Caco-2 (cell line): ENCODE results near the gene C19orf25. TPM values are rescaled to one million over a fixed set of nuclear protein-coding genes. Genes with fewer than 3 reads are reported as not detected.
"Not testable (repeated sequence)": the region's sequence is repeated elsewhere in the genome, so short reads cannot be mapped to it uniquely, and the experiment has no call there.

Source experiments
- BruUV-seq: library from RNA; stranded (reverse); fragments of 400-500 nt; replicated peaks from 2 replicates; lab custom pipeline; 2021; lab: Mats Ljungman, UMichigan
- CTCF ChIA-PET: fragments of 300-600 bp; sonication (Branson Sonifier 250); formaldehyde crosslinking; loops from one replicate; lab custom pipeline; 2022; ENCODE audit warnings: antibody characterized with exemption; lab: Charles Lee
- POLR2A ChIA-PET: fragments of 300-600 bp; sonication (Branson Sonifier 250); formaldehyde crosslinking; loops from one replicate; lab custom pipeline; 2022; ENCODE audit warnings: antibody characterized with exemption; lab: Charles Lee
- DNase-seq, 2 experiments: peaks; one replicate each; pipeline versions ENCODE4 v3.0.0 to v3.0.0-alpha.2; 2020 to 2022
- H3K27me3 ChIP-seq: replicated peaks from 2 replicates; pipeline ENCODE4 v1.6.0; 2011; ENCODE audit warnings: low read length; ENCODE audit not compliant: control insufficient read depth, insufficient read depth
- H3K36me3 ChIP-seq: 2 replicates; pipeline ENCODE4 v1.5.1; 2011; ENCODE audit warnings: low read length; ENCODE audit not compliant: control insufficient read depth, insufficient read depth
- H3K4me1 ChIP-seq: fragments of 250-450 bp; sonication (Bioruptor Pico); 2 replicates; pipeline ENCODE4 v1.5.1; 2020; ENCODE audit warnings: mild to moderate bottlenecking
- H3K4me3 ChIP-seq: 2 replicates; pipeline ENCODE4 v1.5.1; 2011; ENCODE audit warnings: low read depth, mild to moderate bottlenecking, control low read depth, low read length
- H3K9me3 ChIP-seq: fragments of 250-450 bp; sonication (Bioruptor Pico); 2 replicates; pipeline ENCODE4 v1.5.1; 2020; ENCODE audit warnings: mild to moderate bottlenecking, moderate library complexity
- H3K27ac Mint-ChIP-seq: one replicate; pipeline ENCODE4 v1.8.0; 2022; ENCODE audit warnings: mixed read lengths; ENCODE audit not compliant: unreplicated experiment
- H3K27me3 Mint-ChIP-seq: one replicate; pipeline ENCODE4 v1.8.0; 2022; ENCODE audit warnings: mixed read lengths; ENCODE audit not compliant: insufficient read depth, unreplicated experiment
- H3K36me3 Mint-ChIP-seq: one replicate; pipeline ENCODE4 v1.8.0; 2022; ENCODE audit warnings: mild to moderate bottlenecking, mixed read lengths; ENCODE audit not compliant: insufficient read depth, unreplicated experiment
- H3K4me1 Mint-ChIP-seq: one replicate; pipeline ENCODE4 v1.8.0; 2022; ENCODE audit warnings: low read depth, mixed read lengths; ENCODE audit not compliant: unreplicated experiment
- H3K4me3 Mint-ChIP-seq: one replicate; pipeline ENCODE4 v1.8.0; 2022; ENCODE audit warnings: mild to moderate bottlenecking, moderate library complexity, mixed read lengths; ENCODE audit not compliant: unreplicated experiment
- H3K9me3 Mint-ChIP-seq: one replicate; pipeline ENCODE4 v1.8.0; 2022; ENCODE audit warnings: mixed read lengths; ENCODE audit not compliant: unreplicated experiment
- intact Hi-C: fragments of 100-400 bp; cut with micrococcal nuclease; formaldehyde crosslinking; loops from one replicate; pipeline ENCODE4 v1.10.0; 2022; ENCODE audit not compliant: unreplicated experiment
- total RNA-seq: library from RNA; stranded (reverse); gene quantifications from 2 replicates; pipeline ENCODE4 v1.2.3, GENCODE V29; 2022
- TF ChIP-seq, protein P1 (sequence below), 2 experiments: fragments of 200-600 bp in 1 of 2; IDR thresholded peaks; 1 replicate in 1 of 2; 2 replicates in 1 of 2; pipeline versions ENCODE4 v1.5.1 to v1.8.0; 2011 to 2022; ENCODE audit warnings: antibody characterized with exemption in 1 of 2, control low read depth in 1 of 2, inconsistent platforms in 1 of 2, low read depth in 1 of 2, low read length in 1 of 2, mild to moderate bottlenecking in 1 of 2, moderate library complexity in 1 of 2; ENCODE audit not compliant: insufficient read depth in 1 of 2, severe bottlenecking in 1 of 2, unreplicated experiment in 1 of 2

C19orf25 gene
- total RNA-seq, 1 experiment from 2014 or later = 41.9 TPM

DNA sequence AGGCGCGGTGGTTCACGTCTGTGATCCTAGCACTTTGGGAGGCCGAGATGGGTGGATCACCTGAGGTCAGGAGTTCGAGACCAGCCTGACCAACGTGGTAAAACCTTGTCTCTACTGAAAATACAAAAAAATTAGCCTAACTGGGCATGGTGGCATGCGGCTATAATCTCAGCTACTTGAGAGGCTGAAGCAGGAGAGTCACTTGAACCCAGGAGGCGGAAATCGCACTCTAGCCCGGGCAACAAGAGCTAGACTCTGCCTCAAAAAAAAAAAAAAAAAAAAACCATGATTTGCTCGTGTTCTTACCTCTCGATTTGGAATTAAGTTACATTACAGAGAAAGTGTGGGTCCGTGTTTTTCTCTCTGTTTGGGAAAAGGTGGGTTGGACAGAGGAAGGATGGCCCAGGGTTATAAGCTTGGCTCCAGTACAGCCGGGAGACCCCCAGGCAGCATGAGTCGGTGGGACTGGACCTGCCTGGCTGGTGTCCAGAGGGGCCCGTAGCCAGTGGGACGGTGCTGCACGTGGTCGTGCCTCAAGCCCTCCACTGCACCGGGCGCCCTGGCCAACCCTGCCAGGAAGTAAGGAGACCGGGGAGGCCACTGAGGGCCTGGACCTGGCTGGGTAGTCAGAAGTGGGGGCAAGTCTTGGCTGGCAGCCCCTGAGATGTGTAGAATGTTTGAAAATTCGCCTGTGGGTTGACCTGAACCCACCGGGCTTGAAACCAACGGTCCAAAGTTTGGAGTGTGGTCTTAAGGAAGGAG lies 37.2 kb downstream of the C19orf25 start:
- no peak overlapping the region for H3K27ac Mint-ChIP-seq

DNA sequence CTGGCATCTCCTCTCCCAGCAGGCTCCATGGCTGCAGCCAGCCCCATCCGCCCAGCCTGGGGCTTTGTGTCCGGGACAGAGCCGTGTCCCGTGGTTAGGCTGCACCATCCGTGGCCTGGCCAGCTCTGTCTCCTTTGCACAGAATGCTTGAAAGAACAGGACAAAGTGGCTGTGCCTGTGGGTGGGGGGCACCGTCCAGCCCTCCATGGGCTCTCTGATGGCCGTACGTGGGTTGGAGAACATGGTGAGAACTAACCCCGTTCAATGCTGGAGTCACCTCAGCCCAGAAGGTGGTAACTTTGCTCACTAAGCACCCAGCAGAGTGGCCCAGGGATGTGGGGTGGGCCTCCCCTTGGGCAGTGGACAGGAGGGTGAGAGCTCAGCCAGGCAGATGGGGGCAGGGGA lies 38.0 kb downstream of the C19orf25 start:
- BruUV-seq = no TSS peak
- H3K36me3 Mint-ChIP-seq = peaks cover 81% of the 10 kb centered on the region
- intact Hi-C loops = no loop called here
- TF ChIP-seq, protein P1, sequence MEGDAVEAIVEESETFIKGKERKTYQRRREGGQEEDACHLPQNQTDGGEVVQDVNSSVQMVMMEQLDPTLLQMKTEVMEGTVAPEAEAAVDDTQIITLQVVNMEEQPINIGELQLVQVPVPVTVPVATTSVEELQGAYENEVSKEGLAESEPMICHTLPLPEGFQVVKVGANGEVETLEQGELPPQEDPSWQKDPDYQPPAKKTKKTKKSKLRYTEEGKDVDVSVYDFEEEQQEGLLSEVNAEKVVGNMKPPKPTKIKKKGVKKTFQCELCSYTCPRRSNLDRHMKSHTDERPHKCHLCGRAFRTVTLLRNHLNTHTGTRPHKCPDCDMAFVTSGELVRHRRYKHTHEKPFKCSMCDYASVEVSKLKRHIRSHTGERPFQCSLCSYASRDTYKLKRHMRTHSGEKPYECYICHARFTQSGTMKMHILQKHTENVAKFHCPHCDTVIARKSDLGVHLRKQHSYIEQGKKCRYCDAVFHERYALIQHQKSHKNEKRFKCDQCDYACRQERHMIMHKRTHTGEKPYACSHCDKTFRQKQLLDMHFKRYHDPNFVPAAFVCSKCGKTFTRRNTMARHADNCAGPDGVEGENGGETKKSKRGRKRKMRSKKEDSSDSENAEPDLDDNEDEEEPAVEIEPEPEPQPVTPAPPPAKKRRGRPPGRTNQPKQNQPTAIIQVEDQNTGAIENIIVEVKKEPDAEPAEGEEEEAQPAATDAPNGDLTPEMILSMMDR (IDR thresholded peaks at IDR 0.05; ENCODE audit: insufficient read depth in 1 of 2, low read depth in 1 of 2, low read length in 1 of 2, severe bottlenecking in 1 of 2, unreplicated experiment in 1 of 2) = no peak
- DNase-seq = no peak
- H3K27me3 Mint-ChIP-seq = no peaks in the 10 kb centered on the region
- H3K9me3 Mint-ChIP-seq = no peaks in the 10 kb centered on the region
- Histone ChIP-seq H3K4me1 (peaks cover 36% of the 10 kb centered on the region), H3K36me3 (peaks cover 8% of the 10 kb centered on the region), H3K9me3 (no peaks in the 10 kb centered on the region), H3K4me3 (no peak overlapping the region), H3K27me3 (no peaks in the 10 kb centered on the region)
- H3K27ac Mint-ChIP-seq = peak overlapping the region; percentile 70
- peak overlapping the region; percentile 51 for H3K4me3 Mint-ChIP-seq
- ChIA-PET POLR2A (no interaction called here), CTCF (no interaction called here)
- H3K4me1 Mint-ChIP-seq = peaks cover 10% of the 10 kb centered on the region

More for the DNA sequence above, 37.2 kb downstream of the C19orf25 start:
- DNase-seq = no peak
- no peaks in the 10 kb centered on the region for H3K27me3 Mint-ChIP-seq
- H3K36me3 ChIP-seq = peaks cover 8% of the 10 kb centered on the region
- no peaks in the 10 kb centered on the region for H3K27me3 ChIP-seq
- H3K9me3 Mint-ChIP-seq = no peaks in the 10 kb centered on the region
- peaks cover 40% of the 10 kb centered on the region for H3K4me1 ChIP-seq
- intact Hi-C loops = no loop called here
- peak overlapping the region; percentile 51 for H3K4me3 Mint-ChIP-seq
- peaks cover 10% of the 10 kb centered on the region for H3K4me1 Mint-ChIP-seq
- ChIA-PET POLR2A (no interaction called here), CTCF (no interaction called here)
- no peak overlapping the region for H3K4me3 ChIP-seq
- H3K9me3 ChIP-seq = no peaks in the 10 kb centered on the region
- BruUV-seq = no TSS peak
- peaks cover 74% of the 10 kb centered on the region for H3K36me3 Mint-ChIP-seq
- TF ChIP-seq, protein P1 (IDR thresholded peaks at IDR 0.05; ENCODE audit: insufficient read depth in 1 of 2, low read depth in 1 of 2, low read length in 1 of 2, severe bottlenecking in 1 of 2, unreplicated experiment in 1 of 2) = no peak

DNA sequence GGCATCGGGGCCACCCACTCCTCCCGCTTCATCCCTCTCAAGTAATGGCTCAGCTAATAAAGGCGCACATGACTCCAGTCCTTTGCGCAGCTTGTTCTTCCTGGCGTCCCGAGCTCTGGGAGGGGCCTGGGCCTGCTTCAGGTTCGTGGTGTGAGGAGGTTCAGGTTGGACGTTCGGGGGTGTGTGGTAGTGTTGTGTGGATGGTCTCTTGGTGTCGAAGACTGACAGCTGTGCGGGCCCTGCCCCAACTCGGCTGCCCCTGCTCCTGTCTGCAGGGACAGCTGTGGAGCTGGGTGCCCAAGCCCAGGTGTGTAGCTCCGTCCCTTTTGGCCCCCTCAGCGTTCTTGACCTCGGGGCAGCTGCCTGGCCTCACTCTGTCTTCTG lies 38.6 kb downstream of the C19orf25 start:
- Histone ChIP-seq H3K27me3 (no peaks in the 10 kb centered on the region), H3K4me1 (peaks cover 36% of the 10 kb centered on the region), H3K36me3 (peaks cover 8% of the 10 kb centered on the region), H3K9me3 (no peaks in the 10 kb centered on the region), H3K4me3 (no peak overlapping the region)
- Mint-ChIP-seq H3K4me1 (peaks cover 10% of the 10 kb centered on the region), H3K27ac (peak overlapping the region; percentile 70), H3K27me3 (no peaks in the 10 kb centered on the region), H3K9me3 (no peaks in the 10 kb centered on the region), H3K36me3 (peaks cover 82% of the 10 kb centered on the region), H3K4me3 (peak overlapping the region; percentile 87)
- intact Hi-C loops = no loop called here
- POLR2A ChIA-PET = no interaction called here
- DNase-seq = no peak
- BruUV-seq = no TSS peak
- CTCF ChIA-PET = no interaction called here
- TF ChIP-seq, protein P1 (IDR thresholded peaks at IDR 0.05; ENCODE audit: insufficient read depth in 1 of 2, low read depth in 1 of 2, low read length in 1 of 2, severe bottlenecking in 1 of 2, unreplicated experiment in 1 of 2) = no peak

DNA sequence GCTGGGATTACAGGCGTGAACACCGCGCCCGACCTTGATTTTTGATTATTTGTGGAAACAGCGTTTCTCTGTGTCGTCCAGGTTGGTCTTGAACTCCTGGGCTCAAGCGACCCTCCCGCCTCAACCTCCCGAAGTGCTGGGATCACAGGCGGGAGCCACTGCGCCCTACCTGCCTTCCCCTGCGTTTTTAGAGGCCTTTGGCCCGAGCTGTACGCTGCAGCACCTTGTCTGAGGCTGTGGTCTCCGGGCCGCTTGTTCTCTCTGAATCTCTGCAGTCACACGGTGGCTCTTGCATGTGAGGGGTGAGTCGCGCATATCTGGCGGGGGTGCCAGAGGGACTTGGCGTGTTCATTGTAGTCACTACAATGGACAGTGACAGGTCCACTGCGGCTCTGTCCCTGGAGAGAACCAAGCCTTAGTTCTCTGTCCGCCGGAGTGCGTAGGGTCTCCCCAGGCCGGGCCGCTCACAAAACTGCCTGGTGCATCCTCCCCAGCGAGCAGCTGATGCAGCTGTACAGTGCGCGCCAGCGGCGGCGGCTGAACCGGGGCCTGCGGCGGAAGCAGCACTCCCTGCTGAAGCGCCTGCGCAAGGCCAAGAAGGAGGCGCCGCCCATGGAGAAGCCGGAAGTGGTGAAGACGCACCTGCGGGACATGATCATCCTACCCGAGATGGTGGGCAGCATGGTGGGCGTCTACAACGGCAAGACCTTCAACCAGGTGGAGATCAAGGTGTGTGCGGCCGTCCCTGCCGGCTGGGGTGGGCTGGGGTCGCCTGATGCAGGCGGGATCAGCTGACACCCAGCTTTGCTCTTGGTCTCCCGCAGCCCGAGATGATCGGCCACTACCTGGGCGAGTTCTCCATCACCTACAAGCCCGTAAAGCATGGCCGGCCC lies 39.2 kb downstream of the C19orf25 start:
- H3K4me1 ChIP-seq = peaks cover 36% of the 10 kb centered on the region
- H3K9me3 Mint-ChIP-seq, POLR2A ChIA-PET, H3K27me3 Mint-ChIP-seq, CTCF ChIA-PET, DNase-seq, H3K4me1 Mint-ChIP-seq, H3K36me3 ChIP-seq, BruUV-seq, H3K27me3 ChIP-seq, H3K9me3 ChIP-seq, intact Hi-C loops: not testable (repeated sequence)
- Mint-ChIP-seq H3K27ac (peak overlapping the region; percentile 96), H3K36me3 (peaks cover 80% of the 10 kb centered on the region), H3K4me3 (peak overlapping the region; percentile 87)
- H3K4me3 ChIP-seq = peak overlapping the region; percentile 67
